ENCODE results near the gene PDIA6.
"Not testable (repeated sequence)": the region's sequence is repeated elsewhere in the genome, so short reads cannot be mapped to it uniquely, and the experiment has no call there.

Gene PDIA6

GRCh38 chr2:10826625-10827024 lies 14.0 kb upstream of the PDIA6 start:
- DNase-seq (ENCODE audit: insufficient read length, low spot score) (no peak), FAIRE-seq (no peak)
- no peak for TF ChIP-seq POLR2A (IDR thresholded peaks at IDR 0.05; ENCODE audit: low read depth, low read length)

GRCh38 chr2:10826026-10826425 lies 13.4 kb upstream of the PDIA6 start:
- FAIRE-seq: no peak
- no peak for TF ChIP-seq POLR2A (IDR thresholded peaks at IDR 0.05; ENCODE audit: low read depth, low read length)
- no peak for DNase-seq (ENCODE audit: insufficient read length, low spot score)

GRCh38 chr2:10824191-10824590 lies 11.6 kb upstream of the PDIA6 start:
- TF ChIP-seq POLR2A (IDR thresholded peaks at IDR 0.05; ENCODE audit: low read depth, low read length): no peak
- FAIRE-seq (no peak), DNase-seq (ENCODE audit: insufficient read length, low spot score) (no peak)

GRCh38 chr2:10820978-10821695 lies 8.6 kb upstream of the PDIA6 start:
- FAIRE-seq (no peak), DNase-seq (ENCODE audit: insufficient read length, low spot score) (no peak)
- TF ChIP-seq POLR2A (IDR thresholded peaks at IDR 0.05; ENCODE audit: low read depth, low read length): no peak

- FAIRE-seq (no peak), DNase-seq (ENCODE audit: insufficient read length, low spot score) (no peak)
- no peak for TF ChIP-seq POLR2A (IDR thresholded peaks at IDR 0.05; ENCODE audit: low read depth, low read length)
Observed at GRCh38 chr2:10820562-10820961, 8.0 kb upstream of the PDIA6 start.

GRCh38 chr2:10819714-10820314 lies 7.2 kb upstream of the PDIA6 start:
- TF ChIP-seq POLR2A (IDR thresholded peaks at IDR 0.05; ENCODE audit: low read depth, low read length): no peak
- no peak for FAIRE-seq
- DNase-seq (ENCODE audit: insufficient read length, low spot score): no peak

- FAIRE-seq (no peak), DNase-seq (ENCODE audit: insufficient read length, low spot score) (no peak)
- TF ChIP-seq POLR2A (IDR thresholded peaks at IDR 0.05; ENCODE audit: low read depth, low read length): no peak
Observed at GRCh38 chr2:10818984-10819383, 6.4 kb upstream of the PDIA6 start.

- not testable (repeated sequence) for FAIRE-seq; DNase-seq (ENCODE audit: insufficient read length, low spot score)
Observed at GRCh38 chr2:10818305-10818704, 5.7 kb upstream of the PDIA6 start.

- FAIRE-seq (no peak), DNase-seq (ENCODE audit: insufficient read length, low spot score) (no peak)
- TF ChIP-seq POLR2A (IDR thresholded peaks at IDR 0.05; ENCODE audit: low read depth, low read length): no peak
Observed at GRCh38 chr2:10817413-10817812, 4.8 kb upstream of the PDIA6 start.

- no peak for TF ChIP-seq POLR2A (IDR thresholded peaks at IDR 0.05; ENCODE audit: low read depth, low read length)
- DNase-seq (ENCODE audit: insufficient read length, low spot score) (no peak), FAIRE-seq (no peak)
Observed at GRCh38 chr2:10814571-10815331, 2.2 kb upstream of the PDIA6 start.

- FAIRE-seq (no peak), DNase-seq (ENCODE audit: insufficient read length, low spot score) (no peak)
- TF ChIP-seq POLR2A (IDR thresholded peaks at IDR 0.05; ENCODE audit: low read depth, low read length): no peak
Observed at GRCh38 chr2:10814142-10814541, 1.6 kb upstream of the PDIA6 start.

- DNase-seq (ENCODE audit: insufficient read length, low spot score); FAIRE-seq: not testable (repeated sequence)
Observed at GRCh38 chr2:10813163-10814138, 866 bp upstream of the PDIA6 start.

GRCh38 chr2:10811517-10811916 lies 1.1 kb downstream of the PDIA6 start:
- DNase-seq (ENCODE audit: insufficient read length, low spot score) (no peak), FAIRE-seq (no peak)
- no peak for TF ChIP-seq POLR2A (IDR thresholded peaks at IDR 0.05; ENCODE audit: low read depth, low read length)

Data from H54 (cell line).